GM12878 (cell line): ENCODE measurements around the gene JAKMIP1. TPM values are rescaled to one million over a fixed set of nuclear protein-coding genes. Genes with fewer than 3 reads are reported as not detected.

Experiments
- ATAC-seq: fragments of 200-7000 bp; cut with Tn5 transposase; 3 replicates; pipeline ENCODE4 v1.9.1; 2020; ENCODE audit warnings: mild to moderate bottlenecking, moderate library complexity
- BruUV-seq: library from RNA; stranded (reverse); fragments of 400-500 nt; replicated peaks from 2 replicates; lab custom pipeline; 2021; lab: Mats Ljungman, UMichigan
- CTCF ChIA-PET: fragments of 300-600 bp; sonication (Branson Sonifier 250); formaldehyde crosslinking; extraction: SDS; loops from one replicate; lab custom pipeline; 2021; ENCODE audit warnings: inconsistent platforms; lab: Yijun Ruan, JAX
- POLR2A ChIA-PET: fragments of 350-600 bp; formaldehyde crosslinking; extraction: SDS; loops from one replicate; lab custom pipeline; 2021; ENCODE audit warnings: inconsistent platforms; lab: Charles Lee
- RAD21 ChIA-PET: fragments of 300-600 bp; sonication (Branson Sonifier 250); formaldehyde crosslinking; loops from one replicate; lab custom pipeline; 2023; ENCODE audit warnings: antibody characterized with exemption; ENCODE audit not compliant: unreplicated experiment; lab: Charles Lee
- SMC1A ChIA-PET: fragments of 300-600 bp; sonication (Branson Sonifier 250); formaldehyde crosslinking; loops from one replicate; lab custom pipeline; 2023; ENCODE audit not compliant: unreplicated experiment, uncharacterized antibody; lab: Charles Lee
- DNase-seq: peaks from one replicate; pipeline ENCODE4 v3.0.0-alpha.2; 2011; ENCODE audit warnings: low read depth, low spot score
- FAIRE-seq: peaks from 3 replicates; lab custom pipeline; 2011; peaks lifted over from hg19 to GRCh38; lab: Jason Lieb, UNC
- H2AFZ ChIP-seq: 2 replicates; pipeline ENCODE4 v1.6.0; 2011; ENCODE audit warnings: low read depth, low read length, control low read depth; ENCODE audit not compliant: control insufficient read depth
- H3K27ac ChIP-seq: 2 replicates; pipeline ENCODE4 v1.5.1; 2011; ENCODE audit warnings: control low read depth; ENCODE audit not compliant: control insufficient read depth, insufficient read depth
- H3K27me3 ChIP-seq, 2 experiments: replicated peaks in 1 of 2; 2 replicates each; pipeline versions ENCODE4 v1.6.0 to v1.6.1; 2011; ENCODE audit warnings: low read length in 1 of 2; ENCODE audit not compliant: control insufficient read depth in 2 of 2, insufficient read depth in 2 of 2
- H3K36me3 ChIP-seq, 2 experiments: 2 replicates each; pipeline ENCODE4 v1.5.1; 2011; ENCODE audit warnings: low read length in 1 of 2; ENCODE audit not compliant: control insufficient read depth in 2 of 2, insufficient read depth in 2 of 2
- H3K4me1 ChIP-seq: 2 replicates; pipeline ENCODE4 v1.6.1; 2011; ENCODE audit warnings: mild to moderate bottlenecking, low read length, moderate library complexity, mixed read lengths; ENCODE audit not compliant: control insufficient read depth, insufficient read depth
- H3K4me2 ChIP-seq: 2 replicates; pipeline ENCODE4 v1.6.0; 2011; ENCODE audit warnings: control low read depth; ENCODE audit not compliant: control insufficient read depth, insufficient read depth
- H3K4me3 ChIP-seq: fragments of 200-600 bp; sonication (generic); 2 replicates; pipeline ENCODE4 v1.5.1; 2016
- H3K79me2 ChIP-seq: 2 replicates; pipeline ENCODE4 v1.6.0; 2011; ENCODE audit warnings: low read length; ENCODE audit not compliant: control insufficient read depth, insufficient read depth
- H3K9ac ChIP-seq: 2 replicates; pipeline ENCODE4 v1.8.0; 2011; ENCODE audit warnings: low read length, control low read depth, mixed read lengths; ENCODE audit not compliant: control insufficient read depth, insufficient read depth
- H3K9me3 ChIP-seq: replicated peaks from 3 replicates; pipeline ENCODE4 v1.5.1; 2011; ENCODE audit warnings: mild to moderate bottlenecking, low read length; ENCODE audit not compliant: control insufficient read depth, insufficient read depth
- H4K20me1 ChIP-seq: 2 replicates; pipeline ENCODE4 v1.6.0; 2011; ENCODE audit not compliant: control insufficient read depth, insufficient read depth
- BCL11A ChIP-seq: IDR thresholded peaks from 2 replicates; pipeline ENCODE4 v1.6.1; 2011; ENCODE audit warnings: low read depth, low read length
- DPF2 ChIP-seq: fragments of 450-650 bp; IDR thresholded peaks from 2 replicates; pipeline ENCODE4 v1.6.1; 2017; ENCODE audit warnings: mild to moderate bottlenecking
- HDGF ChIP-seq: fragments of 450-650 bp; IDR thresholded peaks from 2 replicates; pipeline ENCODE4 v1.6.1; 2016; ENCODE audit warnings: antibody characterized with exemption
- MAX ChIP-seq: IDR thresholded peaks from 2 replicates; pipeline ENCODE4 v1.6.1; 2012; ENCODE audit warnings: low read depth, low read length, improper control_type of control experiment
- RELA ChIP-seq: fragments of 450-650 bp; IDR thresholded peaks from 2 replicates; pipeline ENCODE4 v1.8.0; 2014; ENCODE audit warnings: borderline replicate concordance; ENCODE audit not compliant: partially characterized antibody
- SIX5 ChIP-seq: IDR thresholded peaks from 2 replicates; pipeline ENCODE4 v1.6.1; 2011; ENCODE audit warnings: mild to moderate bottlenecking, low read depth, low read length, moderate library complexity; ENCODE audit not compliant: severe bottlenecking
- SMC3 ChIP-seq: IDR thresholded peaks from 2 replicates; pipeline ENCODE4 v1.6.1; 2011; ENCODE audit warnings: low read length, improper control_type of control experiment, borderline replicate concordance
- WGBS: methylation state at CpG from one replicate; pipeline ENCODE4 v1.1.6; 2016; ENCODE audit warnings: low lambda C conversion rate; ENCODE audit not compliant: insufficient replicate concordance, insufficient coverage; ENCODE audit errors: missing lambda C conversion rate; 5-methylcytosine and 5-hydroxymethylcytosine counted together
- in situ Hi-C: fragments of 300-500 bp; cut with MboI; formaldehyde crosslinking; loops from 9 replicates; pipeline ENCODE4 v1.14.3; 2018; ENCODE audit warnings: mixed read lengths
- intact Hi-C: fragments of 100-400 bp; cut with micrococcal nuclease; formaldehyde crosslinking; loops from one replicate; pipeline ENCODE4 v1.14.2; 2022; ENCODE audit not compliant: unreplicated experiment
- polyA plus RNA-seq, 11 experiments: library from polyadenylated mRNA; depleted of rRNA in 4 of 11; unstranded in 6 of 11; stranded (reverse) in 5 of 11; fragments of >200 nt; fragmentation: Nextera tagmentation in 4 of 11; fragmentation: Illumina TruSeq in 1 of 11; extraction: Ambion mirVana in 4 of 11; extraction: Trizol in 1 of 11; gene quantifications; 1 replicate in 1 of 11; 2 replicates in 10 of 11; pipeline versions ENCODE4 v1.2.1 to v1.2.3, GENCODE V29; 2011 to 2016; ENCODE audit warnings: inconsistent platforms in 2 of 11, missing spikeins in 2 of 11, low read depth in 1 of 11
- total RNA-seq, 4 experiments: library from RNA; depleted of rRNA in 3 of 4; stranded (reverse); fragments of >200 nt in 3 of 4; fragmentation: Illumina TruSeq in 1 of 4; extraction: Trizol in 1 of 4; gene quantifications; 2 replicates each; pipeline versions ENCODE4 v1.2.1 to v1.2.3, GENCODE V29; 2013 to 2021

JAKMIP1 gene
- total and polyA plus RNA-seq, 10 of the 15 experiments (the other 5 are each of a cell fraction or from before 2014, with no cell fraction given), result 0.52 to 16.7 (median 12.3) TPM

- Histone ChIP-seq H2AFZ (no peak overlapping the region), H3K27ac (no peak overlapping the region), H4K20me1 (no peaks in the 10 kb centered on the region), H3K36me3 (no peaks in the 10 kb centered on the region), H3K79me2 (no peaks in the 10 kb centered on the region), H3K9ac (no peak overlapping the region), H3K27me3 (peaks cover 0 to 1% of the 10 kb centered on the region in 2 experiments; a peak in 2 of 4 replicates), H3K4me1 (no peaks in the 10 kb centered on the region), H3K4me3 (no peak overlapping the region), H3K9me3 (no peaks in the 10 kb centered on the region)
- POLR2A ChIA-PET, result no interaction called here
- 22% methylated on average over 11 of the region's 12 CpGs for WGBS
- BruUV-seq, result no TSS peak
- RAD21 ChIA-PET, result no interaction called here
- FAIRE-seq (no peak), ATAC-seq (no peak), DNase-seq (no peak)
- intact Hi-C loops, result no loop called here
- SMC1A ChIA-PET, result no interaction called here
- TF ChIP-seq SMC3, result no peak
- TF ChIP-seq, all 136 proteins: peak for 0
- in situ Hi-C loops, result no loop called here
- H3K4me2 ChIP-seq, result no peak overlapping the region
- CTCF ChIA-PET, result interaction anchor here (1.7 to 3.1 kb wide), 3 partner anchors 9 to 320 kb away, joined by 4 to 10 read pairs (median 7); no protein-coding TSS in a partner anchor
Observed at GRCh38 chr4:6011271-6011671, 189.1 kb downstream of the JAKMIP1 start.

- no peak overlapping the region for H3K27ac ChIP-seq
- no peaks in the 10 kb centered on the region for H4K20me1 ChIP-seq
- ChIA-PET RAD21 (no interaction called here), POLR2A (no interaction called here), CTCF (interaction anchor here (2.4 to 3.1 kb wide), 2 partner anchors 10 to 13 kb away, joined by 7 to 10 read pairs; no protein-coding TSS in a partner anchor), SMC1A (no interaction called here)
- ATAC-seq, result no peak
- no peak overlapping the region for H2AFZ ChIP-seq
- H3K79me2 ChIP-seq, result no peaks in the 10 kb centered on the region
- FAIRE-seq, result no peak
- no peaks in the 10 kb centered on the region for H3K4me1 ChIP-seq
- WGBS, result 0% methylated on average over 3 of the region's 3 CpGs
- TF ChIP-seq SIX5 (no peak), DPF2 (no peak), MAX (no peak), BCL11A (no peak), RELA (no peak), HDGF (no peak)
- H3K36me3 ChIP-seq, result no peaks in the 10 kb centered on the region
- H3K9ac ChIP-seq, result no peak overlapping the region
- intact Hi-C loops (no loop called here), in situ Hi-C loops (no loop called here)
- no peaks in the 10 kb centered on the region for H3K9me3 ChIP-seq
- H3K27me3 ChIP-seq, result peaks cover 0 to 1% of the 10 kb centered on the region in 2 experiments; a peak in 2 of 4 replicates
- no peak for DNase-seq
- H3K4me2 ChIP-seq, result no peak overlapping the region
- H3K4me3 ChIP-seq, result no peak overlapping the region
- no TSS peak for BruUV-seq
Observed at GRCh38 chr4:6010789-6011188, 189.6 kb downstream of the JAKMIP1 start.
